ENCODE data around the gene EXD3. TPM values are rescaled to one million over a fixed set of nuclear protein-coding genes. Genes with fewer than 3 reads are reported as not detected.
A peak's percentile ranks its signal among the peaks of the same experiment; 100 is the strongest.

The EXD3 gene
- total and polyA plus RNA-seq, 2 of the 13 experiments (the other 11 are each of a cell fraction or from before 2014, with no cell fraction given), result 2.7 to 4.8 TPM

GRCh38 chr9:137294681-137295237 is 128.2 kb downstream of the EXD3 start (continued):
- peak; percentile 4; the same call in 1 of the 2 replicates for TF ChIP-seq ZNF280D (CRISPR knock-in tag; IDR thresholded peaks at IDR 0.05)
- TF ChIP-seq ZNF607 (CRISPR knock-in tag; IDR thresholded peaks at IDR 0.05; ENCODE audit: borderline replicate concordance), result 0 out of 2 replicates have a peak, but pooled peaks have one; percentile 47
- no peak for TF ChIP-seq MAFF (IDR thresholded peaks at IDR 0.05; ENCODE audit: low read depth, low read length)
- TF ChIP-seq ZBTB20 (CRISPR knock-in tag; IDR thresholded peaks at IDR 0.05; ENCODE audit: borderline replicate concordance, low read depth), result no peak
- peak; percentile 19 for TF ChIP-seq ZNF883 (CRISPR knock-in tag; IDR thresholded peaks at IDR 0.05; ENCODE audit: not compliant biosample characterization)
- 0 out of 2 replicates have a peak, but pooled peaks have one; percentile 34 for TF ChIP-seq DMAP1 (CRISPR knock-in tag; IDR thresholded peaks at IDR 0.05)
- TF ChIP-seq FOXJ3 (CRISPR knock-in tag; IDR thresholded peaks at IDR 0.05; ENCODE audit: borderline replicate concordance), result no peak
- no peak for TF ChIP-seq RFX5 (IDR thresholded peaks at IDR 0.05; ENCODE audit: low read depth, low read length)
- TF ChIP-seq PAX8 (CRISPR knock-in tag; IDR thresholded peaks at IDR 0.05; ENCODE audit: borderline replicate concordance), result 0 out of 2 replicates have a peak, but pooled peaks have one; percentile 15
- peak; percentile 58 for TF ChIP-seq ZFX (CRISPR knock-in tag; IDR thresholded peaks at IDR 0.05; ENCODE audit: low read depth)
- TF ChIP-seq MIER3 (CRISPR knock-in tag; IDR thresholded peaks at IDR 0.05; ENCODE audit: borderline replicate concordance), result no peak
- peak; percentile 85 for TF ChIP-seq ZNF687 (CRISPR knock-in tag; IDR thresholded peaks at IDR 0.05)
- no peak for TF ChIP-seq ZFAT (CRISPR knock-in tag; conservative IDR thresholded peaks at IDR 0.05)
- peak; percentile 34; the same call in 1 of the 2 replicates for TF ChIP-seq RBFOX2 (IDR thresholded peaks at IDR 0.05; ENCODE audit: low read depth, low read length)
- 0 out of 2 replicates have a peak, but pooled peaks have one; percentile 8 for TF ChIP-seq SAP130 (CRISPR knock-in tag; IDR thresholded peaks at IDR 0.05; ENCODE audit: low read depth)
- TF ChIP-seq ZNF501 (CRISPR knock-in tag; IDR thresholded peaks at IDR 0.05), result peak; percentile 20; the same call in 1 of the 2 replicates
- no peak for TF ChIP-seq LCORL (IDR thresholded peaks at IDR 0.05)
- TF ChIP-seq LCORL (CRISPR knock-in tag; IDR thresholded peaks at IDR 0.05), result peak; percentile 16; the same call in 1 of the 2 replicates
- TF ChIP-seq ZNF605 (CRISPR knock-in tag; IDR thresholded peaks at IDR 0.05), result no peak
- peak; percentile 52; the same call in 1 of the 2 replicates for TF ChIP-seq MXD1 (CRISPR knock-in tag; IDR thresholded peaks at IDR 0.05)
- peak; percentile 71 for TF ChIP-seq ZBTB33 (CRISPR knock-in tag; IDR thresholded peaks at IDR 0.05)
